ENCODE measurements around the gene TSN. TPM values are rescaled to one million over a fixed set of nuclear protein-coding genes. Genes with fewer than 3 reads are reported as not detected.

TSN gene
- total RNA-seq, 4 donors from 2014 or later = 31.8 to 49.3 (median 41.2) TPM

DNA sequence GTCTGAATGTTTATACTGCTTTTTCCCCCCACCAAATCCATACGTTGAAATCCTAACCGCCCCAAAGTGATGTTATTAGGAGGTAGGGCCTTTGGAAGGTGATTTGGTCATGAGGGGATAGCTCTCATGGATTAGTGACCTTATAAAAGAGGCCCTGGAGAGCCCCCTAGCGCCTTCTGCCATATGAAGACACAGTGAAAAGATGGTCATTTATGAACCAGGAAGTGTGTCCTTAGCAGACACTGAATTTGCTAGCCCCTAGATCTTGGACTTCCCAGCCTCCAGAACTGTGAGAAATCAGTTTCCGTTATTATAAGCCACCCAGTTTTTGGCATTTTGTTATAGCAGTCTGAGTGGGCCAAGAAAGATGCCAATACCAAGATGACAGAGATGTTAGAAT, 7.2 kb upstream of the TSN start:
- no peak for TF ChIP-seq CTCF (IDR thresholded peaks at IDR 0.05 in 4 of 5, conservative IDR thresholded peaks at IDR 0.05 in 1 of 5)
- TF ChIP-seq POLR2A (IDR thresholded peaks at IDR 0.05) = no peak
- in situ Hi-C loops (cut with MboI; ENCODE audit: low sequenced_read_pairs in 4 of 4) (no loop called here), intact Hi-C loops (cut with DNase I; ENCODE audit: low total_unique reads) (no loop called here)
- H3K9me3 ChIP-seq = no peaks in the 10 kb centered on the region
- DNase-seq = no peak
- ATAC-seq = peak in 1 of 2 donors; percentile 30
- H3K36me3 ChIP-seq = no peaks in the 10 kb centered on the region
- H3K4me1 ChIP-seq = no peaks in the 10 kb centered on the region
- no peak overlapping the region for H3K4me3 ChIP-seq
- no peaks in the 10 kb centered on the region for H3K27me3 ChIP-seq
- no peak overlapping the region for H3K27ac ChIP-seq

- no peaks in the 10 kb centered on the region for H3K9me3 ChIP-seq
- H3K4me1 ChIP-seq = peaks cover 29 to 32% of the 10 kb centered on the region in 2 donors
- TF ChIP-seq CTCF (IDR thresholded peaks at IDR 0.05 in 4 of 5, conservative IDR thresholded peaks at IDR 0.05 in 1 of 5) (no peak), POLR2A (IDR thresholded peaks at IDR 0.05) (no peak)
- DNase-seq (no peak), ATAC-seq (peak; percentile 7)
- in situ Hi-C loops (cut with MboI; ENCODE audit: low sequenced_read_pairs in 4 of 4) = no loop called here
- peaks cover 0 to 15% of the 10 kb centered on the region in 2 donors for H3K36me3 ChIP-seq
- intact Hi-C loops (cut with DNase I; ENCODE audit: low total_unique reads) = loop anchor here (1.0 to 2.0 kb wide), 3 partner anchors 19 to 224 kb away; partner anchors contain the start of genes CLASP1, NIFK and RNU4ATAC
- H3K27ac ChIP-seq = peak overlapping the region; percentile 76 to 89 (median 85)
- H3K4me3 ChIP-seq = peak overlapping the region; percentile 79 to 94 (median 90)
- no peaks in the 10 kb centered on the region for H3K27me3 ChIP-seq
Measured at GRCh38 chr2:121754851-121755236, 607 bp upstream of the TSN start.

DNA sequence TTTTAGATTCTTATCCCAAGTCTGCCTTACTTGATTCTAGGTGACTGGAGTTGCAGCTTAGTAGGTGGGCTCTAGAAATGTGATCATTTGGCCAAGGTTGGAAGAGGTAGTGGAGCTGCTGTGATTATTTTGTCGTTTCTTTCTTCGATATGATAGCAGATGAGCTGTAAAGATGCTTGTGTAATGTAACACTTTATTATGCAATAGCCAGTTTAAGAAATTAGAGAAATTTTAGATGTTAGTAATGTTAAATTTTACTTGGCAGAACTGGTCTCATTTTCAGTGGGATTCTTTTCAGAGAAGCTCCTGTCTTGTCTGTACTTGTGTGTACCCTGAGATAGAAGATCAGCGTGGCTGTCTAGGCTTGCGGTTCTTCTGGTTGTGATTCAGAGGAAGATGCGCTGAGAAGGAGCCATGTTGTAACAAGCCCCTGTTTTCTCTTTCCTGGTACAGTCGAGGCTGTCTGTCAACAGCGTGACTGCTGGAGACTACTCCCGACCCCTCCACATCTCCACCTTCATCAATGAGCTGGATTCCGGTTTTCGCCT, 9.3 kb downstream of the TSN start:
- TF ChIP-seq POLR2A (IDR thresholded peaks at IDR 0.05) (no peak), CTCF (IDR thresholded peaks at IDR 0.05 in 4 of 5, conservative IDR thresholded peaks at IDR 0.05 in 1 of 5) (no peak)
- Histone ChIP-seq H3K36me3 (peaks cover 0 to 96% of the 10 kb centered on the region in 2 donors), H3K4me1 (no peaks in the 10 kb centered on the region), H3K27me3 (no peaks in the 10 kb centered on the region), H3K9me3 (no peaks in the 10 kb centered on the region), H3K27ac (no peak overlapping the region), H3K4me3 (no peak overlapping the region)
- in situ Hi-C loops (cut with MboI; ENCODE audit: low sequenced_read_pairs in 4 of 4) = no loop called here
- no peak for DNase-seq
- no peak for ATAC-seq
- intact Hi-C loops (cut with DNase I; ENCODE audit: low total_unique reads) = no loop called here

GRCh38 chr2:121766624-121767023, 11.2 kb downstream of the TSN start:
- no peak overlapping the region for H3K4me3 ChIP-seq
- H3K36me3 ChIP-seq = peaks cover 0 to 85% of the 10 kb centered on the region in 2 donors
- in situ Hi-C loops (cut with MboI; ENCODE audit: low sequenced_read_pairs in 4 of 4) = no loop called here
- H3K27me3 ChIP-seq = no peaks in the 10 kb centered on the region
- DNase-seq (no peak), ATAC-seq (no peak)
- no peaks in the 10 kb centered on the region for H3K9me3 ChIP-seq
- TF ChIP-seq POLR2A (IDR thresholded peaks at IDR 0.05) = no peak
- TF ChIP-seq CTCF (IDR thresholded peaks at IDR 0.05 in 4 of 5, conservative IDR thresholded peaks at IDR 0.05 in 1 of 5) = no peak
- H3K4me1 ChIP-seq = no peaks in the 10 kb centered on the region
- intact Hi-C loops (cut with DNase I; ENCODE audit: low total_unique reads) = no loop called here
- H3K27ac ChIP-seq = no peak overlapping the region

Data from gastrocnemius medialis (tissue), 4 donors.